Esophagus squamous epithelium (tissue), 4 donors: ENCODE results near the gene DUSP2.

Experiments used
- POLR2A ChIP-seq, 4 donors: fragments of 450-650 bp; IDR thresholded peaks; one replicate each; pipeline ENCODE4 v1.6.1; 2017; ENCODE audit warnings: antibody characterized with exemption in 4 of 4, mild to moderate bottlenecking in 4 of 4, moderate library complexity in 3 of 4
- TF ChIP-seq, protein P1 (sequence below), 6 experiments: fragments of 450-650 bp in 4 of 6; fragments of 200-600 bp in 2 of 6; sonication (generic) in 2 of 6; IDR thresholded peaks; one replicate each; pipeline ENCODE4 v1.5.1; 2016 to 2019; ENCODE audit warnings: antibody characterized with exemption in 6 of 6, mild to moderate bottlenecking in 4 of 6, moderate library complexity in 4 of 6

GRCh38 chr2:96120091-96120720, 25.0 kb downstream of the DUSP2 start:
- no peak for TF ChIP-seq POLR2A (IDR thresholded peaks at IDR 0.05)
- TF ChIP-seq, protein P1, sequence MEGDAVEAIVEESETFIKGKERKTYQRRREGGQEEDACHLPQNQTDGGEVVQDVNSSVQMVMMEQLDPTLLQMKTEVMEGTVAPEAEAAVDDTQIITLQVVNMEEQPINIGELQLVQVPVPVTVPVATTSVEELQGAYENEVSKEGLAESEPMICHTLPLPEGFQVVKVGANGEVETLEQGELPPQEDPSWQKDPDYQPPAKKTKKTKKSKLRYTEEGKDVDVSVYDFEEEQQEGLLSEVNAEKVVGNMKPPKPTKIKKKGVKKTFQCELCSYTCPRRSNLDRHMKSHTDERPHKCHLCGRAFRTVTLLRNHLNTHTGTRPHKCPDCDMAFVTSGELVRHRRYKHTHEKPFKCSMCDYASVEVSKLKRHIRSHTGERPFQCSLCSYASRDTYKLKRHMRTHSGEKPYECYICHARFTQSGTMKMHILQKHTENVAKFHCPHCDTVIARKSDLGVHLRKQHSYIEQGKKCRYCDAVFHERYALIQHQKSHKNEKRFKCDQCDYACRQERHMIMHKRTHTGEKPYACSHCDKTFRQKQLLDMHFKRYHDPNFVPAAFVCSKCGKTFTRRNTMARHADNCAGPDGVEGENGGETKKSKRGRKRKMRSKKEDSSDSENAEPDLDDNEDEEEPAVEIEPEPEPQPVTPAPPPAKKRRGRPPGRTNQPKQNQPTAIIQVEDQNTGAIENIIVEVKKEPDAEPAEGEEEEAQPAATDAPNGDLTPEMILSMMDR (IDR thresholded peaks at IDR 0.05): no peak
